ENCODE results near the gene ODAD3. TPM values are rescaled to one million over a fixed set of nuclear protein-coding genes. Genes with fewer than 3 reads are reported as not detected.

The ODAD3 gene
- total RNA-seq, 1 donor from 2014 or later: 4.3 TPM

DNA sequence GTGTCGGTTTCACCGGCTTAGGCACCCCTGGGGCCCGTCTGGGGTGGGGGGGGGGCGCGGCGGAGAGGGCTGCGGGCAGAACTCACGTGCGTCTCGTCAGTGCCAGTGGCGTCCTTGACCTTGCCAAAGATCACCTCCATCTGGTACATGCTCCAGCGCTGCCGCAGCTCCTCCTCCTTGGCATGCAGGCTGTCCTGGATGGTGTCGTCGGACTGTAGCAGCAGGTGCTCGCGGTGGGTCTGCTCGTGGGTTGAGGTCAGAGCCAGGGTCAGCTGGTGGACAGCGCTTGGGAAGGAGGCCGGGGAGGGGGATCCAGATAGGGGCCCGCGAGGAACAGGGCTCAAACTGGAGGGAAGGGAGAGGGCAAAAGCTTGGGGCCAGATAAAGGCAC lies 11.1 kb downstream of the ODAD3 start:
- intact Hi-C loops (cut with DNase I): no loop called here
- TF ChIP-seq, protein P1, sequence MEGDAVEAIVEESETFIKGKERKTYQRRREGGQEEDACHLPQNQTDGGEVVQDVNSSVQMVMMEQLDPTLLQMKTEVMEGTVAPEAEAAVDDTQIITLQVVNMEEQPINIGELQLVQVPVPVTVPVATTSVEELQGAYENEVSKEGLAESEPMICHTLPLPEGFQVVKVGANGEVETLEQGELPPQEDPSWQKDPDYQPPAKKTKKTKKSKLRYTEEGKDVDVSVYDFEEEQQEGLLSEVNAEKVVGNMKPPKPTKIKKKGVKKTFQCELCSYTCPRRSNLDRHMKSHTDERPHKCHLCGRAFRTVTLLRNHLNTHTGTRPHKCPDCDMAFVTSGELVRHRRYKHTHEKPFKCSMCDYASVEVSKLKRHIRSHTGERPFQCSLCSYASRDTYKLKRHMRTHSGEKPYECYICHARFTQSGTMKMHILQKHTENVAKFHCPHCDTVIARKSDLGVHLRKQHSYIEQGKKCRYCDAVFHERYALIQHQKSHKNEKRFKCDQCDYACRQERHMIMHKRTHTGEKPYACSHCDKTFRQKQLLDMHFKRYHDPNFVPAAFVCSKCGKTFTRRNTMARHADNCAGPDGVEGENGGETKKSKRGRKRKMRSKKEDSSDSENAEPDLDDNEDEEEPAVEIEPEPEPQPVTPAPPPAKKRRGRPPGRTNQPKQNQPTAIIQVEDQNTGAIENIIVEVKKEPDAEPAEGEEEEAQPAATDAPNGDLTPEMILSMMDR (IDR thresholded peaks at IDR 0.05): no peak
- Histone ChIP-seq H3K27ac (no peak overlapping the region), H3K4me1 (peaks cover 44% of the 10 kb centered on the region), H3K9me3 (no peaks in the 10 kb centered on the region), H3K27me3 (ENCODE audit: low read depth) (peaks cover 42% of the 10 kb centered on the region), H3K36me3 (no peaks in the 10 kb centered on the region), H3K4me3 (no peak overlapping the region)
- DNase-seq (no peak), ATAC-seq (no peak)

DNA sequence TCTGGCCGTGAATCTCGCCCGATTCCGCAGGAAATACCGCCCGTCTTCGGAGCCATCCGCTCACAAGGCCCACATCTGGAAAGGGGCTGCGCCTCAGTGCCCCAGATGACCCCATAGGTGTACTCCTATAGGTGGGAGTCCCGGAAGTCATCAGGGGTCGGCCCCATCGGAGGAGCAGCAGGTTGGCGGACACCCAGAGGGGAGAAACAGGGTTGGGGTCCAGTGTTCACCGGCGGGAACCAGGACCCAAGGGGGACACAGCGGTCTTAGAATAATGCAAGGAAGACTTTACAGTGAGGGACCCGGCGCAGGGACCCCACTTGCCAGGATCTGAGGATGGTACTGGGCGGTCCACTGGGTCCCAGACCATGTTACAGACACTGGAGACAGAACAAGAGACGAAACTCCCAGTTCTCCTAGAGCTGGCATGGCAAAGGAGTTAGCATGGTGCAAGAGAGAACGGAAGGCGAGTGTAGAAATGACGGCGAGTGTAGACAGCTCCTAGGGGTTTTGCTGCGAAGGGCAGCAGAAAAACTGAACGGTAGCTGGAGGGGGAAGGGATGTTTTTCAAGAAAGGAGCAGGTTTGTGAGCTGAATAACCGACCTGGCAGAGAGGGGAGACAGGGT lies 11.6 kb downstream of the ODAD3 start:
- no peak for DNase-seq
- no peak overlapping the region for H3K4me3 ChIP-seq
- intact Hi-C loops (cut with DNase I): no loop called here
- H3K9me3 ChIP-seq: no peaks in the 10 kb centered on the region
- H3K27me3 ChIP-seq (ENCODE audit: low read depth): peaks cover 46% of the 10 kb centered on the region
- no peak for ATAC-seq
- no peak overlapping the region for H3K27ac ChIP-seq
- H3K36me3 ChIP-seq: no peaks in the 10 kb centered on the region
- H3K4me1 ChIP-seq: peaks cover 48% of the 10 kb centered on the region
- TF ChIP-seq, protein P1 (IDR thresholded peaks at IDR 0.05): no peak

DNA sequence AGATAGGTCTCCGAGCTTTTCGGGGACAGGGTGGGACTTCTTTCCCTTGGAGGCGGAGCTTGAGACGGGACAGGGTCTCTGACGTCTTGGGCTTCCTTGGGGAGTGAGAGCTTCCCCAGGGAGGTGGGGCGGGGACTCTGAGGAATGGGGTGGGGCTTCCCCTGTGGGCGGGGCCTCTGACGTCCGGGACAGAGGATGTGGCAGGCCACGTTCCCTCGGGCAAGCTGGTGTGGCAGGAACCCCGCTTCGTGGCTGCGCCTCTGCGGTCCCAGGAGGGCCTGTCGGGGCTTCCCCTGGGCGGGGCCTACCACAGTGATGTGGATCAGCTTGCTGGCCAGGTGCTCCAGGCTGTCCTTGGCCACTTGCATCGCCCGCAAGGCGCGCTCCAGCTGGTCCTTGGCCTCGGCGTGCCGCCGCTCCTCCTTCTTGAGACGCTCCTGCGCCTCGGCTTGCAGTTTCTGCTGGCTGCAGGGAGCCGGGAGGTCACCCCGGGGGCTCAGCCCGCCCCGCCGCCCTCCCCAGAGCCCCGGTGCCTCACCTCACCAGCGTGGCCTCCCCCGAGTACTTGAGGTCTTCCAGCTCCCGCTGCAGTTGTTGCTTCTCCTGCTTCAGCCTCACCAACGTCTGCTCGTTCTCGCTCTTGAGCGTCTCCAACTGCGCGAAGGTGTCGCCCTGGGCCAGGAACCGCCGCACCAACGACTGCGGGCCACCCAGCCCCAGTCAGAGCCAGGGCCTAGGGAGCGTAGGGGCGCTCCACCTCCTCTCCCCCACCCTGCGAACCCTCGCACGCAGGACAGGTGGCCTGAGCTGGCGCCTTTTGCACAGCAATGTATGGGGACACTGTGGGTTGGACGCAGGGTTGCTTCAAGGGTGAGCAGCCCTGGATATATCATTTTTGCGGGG lies 12.5 kb downstream of the ODAD3 start:
- Histone ChIP-seq H3K4me3 (peak overlapping the region; percentile 48), H3K27me3 (ENCODE audit: low read depth) (peaks cover 46% of the 10 kb centered on the region), H3K4me1 (peaks cover 48% of the 10 kb centered on the region), H3K36me3 (no peaks in the 10 kb centered on the region), H3K9me3 (no peaks in the 10 kb centered on the region), H3K27ac (peak overlapping the region; percentile 55)
- DNase-seq: peak; percentile 94
- intact Hi-C loops (cut with DNase I): no loop called here
- TF ChIP-seq, protein P1 (IDR thresholded peaks at IDR 0.05): no peak
- ATAC-seq: peak; percentile 84 to 93

DNA sequence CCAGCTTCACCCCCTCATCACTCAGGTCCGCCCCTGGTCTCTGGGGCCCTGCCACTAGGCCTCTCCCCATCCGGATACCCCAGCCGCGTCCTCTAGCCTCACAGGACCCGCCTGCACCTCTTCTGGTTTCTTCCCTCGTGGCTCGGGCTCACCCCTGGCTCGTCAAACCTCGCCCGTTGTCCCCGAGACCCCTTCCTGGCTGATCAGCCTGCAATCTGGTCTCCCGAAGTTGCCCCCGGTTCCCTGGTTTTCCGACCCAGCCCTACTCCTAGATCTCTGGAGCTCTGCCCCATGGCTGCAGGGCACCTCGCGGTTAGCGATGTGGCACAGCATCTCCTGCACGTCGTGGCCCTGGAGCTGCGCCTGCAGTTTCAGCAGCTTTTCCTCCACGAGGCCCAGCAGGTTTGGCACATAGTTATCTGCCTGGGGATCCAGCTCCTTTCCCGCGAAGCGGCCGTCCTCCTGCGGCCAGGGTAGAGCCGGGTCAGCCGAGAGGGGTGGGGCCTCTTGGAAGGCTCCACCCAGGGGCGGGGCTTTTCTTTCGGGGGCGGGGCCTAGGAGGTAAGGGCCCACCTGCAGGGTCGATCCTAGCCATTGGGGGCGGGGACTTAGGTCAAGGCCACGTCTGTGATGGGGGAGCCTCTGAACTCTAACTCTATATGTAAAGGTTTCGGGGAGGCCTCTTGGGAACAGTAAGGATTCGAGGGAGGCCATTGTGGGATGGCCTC lies 13.4 kb downstream of the ODAD3 start:
- Histone ChIP-seq H3K4me1 (peaks cover 48% of the 10 kb centered on the region), H3K9me3 (no peaks in the 10 kb centered on the region), H3K36me3 (no peaks in the 10 kb centered on the region), H3K27ac (peak overlapping the region; percentile 55), H3K4me3 (peak overlapping the region; percentile 48), H3K27me3 (ENCODE audit: low read depth) (peaks cover 46% of the 10 kb centered on the region)
- intact Hi-C loops (cut with DNase I): no loop called here
- DNase-seq (peak; percentile 71), ATAC-seq (peak; percentile 66 to 68)
- TF ChIP-seq, protein P1 (IDR thresholded peaks at IDR 0.05): no peak

All from lower lobe of right lung (tissue), 2 donors.